Ammon's horn (tissue), 1 donor: ENCODE data around the gene NDUFA12.

Source experiments
- DNase-seq: peaks from one replicate; pipeline ENCODE4 v3.0.0-alpha.2; 2016; ENCODE audit warnings: low spot score

Gene NDUFA12

DNA sequence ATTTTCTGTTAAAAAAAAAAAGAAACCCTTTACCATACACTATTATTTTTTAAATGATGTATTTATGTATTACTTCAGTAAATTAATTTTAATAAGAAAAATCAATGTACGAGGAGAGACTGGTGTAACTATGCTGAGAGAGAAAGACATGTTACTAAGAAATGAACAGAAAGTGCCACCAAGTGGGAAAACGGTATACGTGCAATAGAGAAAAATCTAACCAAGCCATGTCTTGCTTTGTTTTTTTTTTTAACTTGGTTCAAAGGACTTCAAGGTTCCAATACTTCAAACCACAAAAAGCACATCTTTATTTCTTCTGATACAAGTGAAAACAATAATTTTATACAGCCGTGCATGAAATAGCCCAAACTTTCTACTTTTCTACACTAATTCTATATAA lies 22.9 kb downstream of the NDUFA12 start:
- peak; percentile 54 for DNase-seq

DNA sequence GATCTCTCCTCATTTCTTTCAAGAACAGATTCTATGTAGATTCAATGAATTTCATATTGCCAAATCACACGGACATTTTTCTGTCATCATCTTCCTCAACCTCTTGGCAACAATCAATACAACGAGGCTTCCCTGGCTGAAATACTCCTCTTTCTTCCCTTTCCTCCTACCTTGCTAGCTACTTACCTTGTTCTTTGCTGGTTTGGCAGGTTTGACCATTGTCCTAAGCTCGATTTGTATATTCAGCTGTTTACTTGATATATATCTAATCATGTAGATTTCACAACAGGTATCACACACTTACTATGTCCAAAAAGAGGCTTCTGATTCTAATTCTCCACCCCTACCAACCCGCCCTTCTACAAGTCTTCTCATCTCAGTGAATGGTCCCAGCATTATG lies 23.6 kb downstream of the NDUFA12 start:
- DNase-seq, result no peak

DNA sequence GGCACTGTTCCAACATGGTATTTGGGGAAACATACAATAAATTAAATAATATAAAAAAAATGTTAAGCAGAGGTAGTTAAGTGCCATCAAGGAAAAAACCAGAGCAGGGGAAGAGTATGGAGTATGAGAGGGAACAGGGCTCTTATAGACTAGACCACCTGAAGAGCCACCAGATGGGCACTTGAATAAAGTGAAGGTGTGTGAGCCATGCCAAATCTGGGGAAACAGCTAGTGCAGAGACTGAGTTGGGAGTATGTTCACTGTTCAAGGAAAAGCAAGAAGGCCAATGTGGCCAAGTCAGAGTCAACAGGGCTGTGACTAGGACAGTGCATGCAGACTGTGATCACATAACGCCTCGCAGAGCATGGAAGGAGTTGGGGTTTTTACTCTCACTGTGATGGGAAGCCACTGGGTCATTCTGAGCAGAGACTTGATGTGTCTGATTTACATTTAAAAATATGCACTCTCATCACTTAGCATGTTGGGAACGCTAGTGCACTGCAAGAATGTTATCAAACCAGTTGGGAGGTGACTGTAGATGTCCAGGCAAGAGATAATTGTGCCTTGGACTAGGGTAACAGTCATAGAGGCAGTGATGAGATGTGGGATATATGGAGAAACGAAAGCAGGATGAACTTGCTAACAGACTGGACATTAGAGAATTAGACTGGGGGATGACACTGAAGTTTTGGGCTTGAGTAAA lies 25.6 kb downstream of the NDUFA12 start:
- DNase-seq, result no peak

DNA sequence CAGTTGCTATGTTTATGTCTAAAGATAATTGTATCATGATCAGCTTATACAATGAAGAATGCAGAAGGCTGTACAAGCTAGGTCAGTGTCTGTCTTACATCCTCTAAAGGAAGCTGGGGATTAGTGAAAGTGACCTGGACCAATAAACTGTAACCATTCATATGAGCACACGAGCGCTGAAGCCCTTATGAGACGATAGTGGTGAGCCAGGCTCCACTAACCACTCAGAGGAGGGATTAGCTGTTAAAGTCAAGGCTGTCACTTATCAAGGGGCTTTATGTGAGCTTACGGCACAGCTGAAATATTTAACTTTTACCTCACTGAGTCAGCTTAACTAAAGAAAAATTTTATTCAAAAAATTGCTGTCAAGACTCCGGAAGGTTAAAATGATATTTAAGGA lies 30.3 kb downstream of the NDUFA12 start:
- no peak for DNase-seq

DNA sequence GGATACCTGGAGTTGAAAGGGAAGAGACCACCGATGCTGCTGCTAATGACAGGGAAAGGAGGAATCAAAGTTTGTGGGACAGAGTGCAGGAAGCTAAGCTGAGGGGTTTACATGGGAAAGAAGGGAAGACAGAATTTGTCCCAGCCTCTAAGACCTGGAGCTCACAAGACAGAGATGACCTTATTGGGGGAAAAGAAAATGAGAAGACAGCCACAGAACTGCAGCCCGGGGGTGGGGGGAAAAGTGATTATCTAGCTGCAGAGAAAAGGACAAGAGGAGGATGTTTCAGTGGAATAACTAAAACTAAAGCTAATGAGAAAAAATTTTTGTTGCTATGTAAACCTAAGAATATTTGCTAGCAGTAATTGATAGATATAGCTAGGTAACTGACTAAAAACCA lies 30.7 kb downstream of the NDUFA12 start:
- no peak for DNase-seq

DNA sequence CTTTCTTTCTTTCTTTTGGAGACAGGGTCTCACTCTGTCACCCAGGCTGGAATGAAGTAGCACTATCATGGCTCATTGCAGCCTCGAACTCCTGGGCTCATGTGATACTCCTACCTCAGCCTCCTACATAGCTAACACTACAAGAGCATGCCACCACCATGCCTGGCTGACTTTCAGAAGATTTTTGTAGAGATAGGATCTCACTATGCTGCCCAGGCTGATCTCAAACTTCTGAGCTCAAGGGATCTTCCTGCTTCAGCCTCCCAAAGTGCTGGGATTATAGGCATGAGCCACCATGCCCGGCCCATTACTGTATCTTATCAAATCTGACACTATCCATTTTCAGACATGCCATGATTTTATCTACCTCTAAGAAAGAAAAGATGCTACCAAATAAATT lies 31.6 kb downstream of the NDUFA12 start:
- no peak for DNase-seq

DNA sequence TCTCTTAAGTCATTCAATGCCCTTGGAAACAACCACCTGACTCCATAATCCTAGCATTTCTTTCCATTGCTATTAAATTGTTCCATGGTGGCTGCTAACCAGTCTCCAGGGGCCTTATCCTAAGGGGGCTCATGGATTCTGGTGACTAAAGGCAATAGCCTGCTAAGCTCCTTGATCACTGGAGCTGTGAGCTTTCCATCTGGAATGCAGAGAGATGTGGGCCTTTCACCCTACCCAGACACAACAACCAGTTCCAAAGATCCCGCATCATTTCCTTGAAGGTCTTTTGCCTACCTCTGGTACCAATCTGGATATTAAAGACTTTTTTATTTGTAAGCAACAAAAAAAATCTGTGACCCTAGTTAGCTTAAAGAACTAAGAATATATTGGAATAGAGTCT lies 32.9 kb downstream of the NDUFA12 start:
- no peak for DNase-seq

DNA sequence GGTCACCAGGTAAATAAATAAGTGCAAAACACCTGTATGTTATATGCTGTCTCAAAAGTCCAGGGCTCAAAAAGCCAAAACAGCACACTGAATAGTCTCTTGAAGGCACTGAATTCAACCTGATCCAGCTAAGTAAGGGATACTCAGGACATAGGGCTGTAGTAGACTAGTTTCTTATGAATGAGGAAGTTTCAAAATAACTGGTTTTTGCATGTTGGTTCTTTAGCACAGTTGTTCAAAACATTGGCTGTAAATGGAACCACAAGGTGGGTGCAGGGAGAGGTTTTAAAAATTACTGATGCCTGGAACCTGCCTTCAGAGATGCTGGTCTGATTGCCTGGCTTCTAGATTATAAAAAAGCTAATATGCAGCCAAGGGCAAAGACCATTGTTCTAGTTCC lies 34.1 kb downstream of the NDUFA12 start:
- DNase-seq, result no peak

DNA sequence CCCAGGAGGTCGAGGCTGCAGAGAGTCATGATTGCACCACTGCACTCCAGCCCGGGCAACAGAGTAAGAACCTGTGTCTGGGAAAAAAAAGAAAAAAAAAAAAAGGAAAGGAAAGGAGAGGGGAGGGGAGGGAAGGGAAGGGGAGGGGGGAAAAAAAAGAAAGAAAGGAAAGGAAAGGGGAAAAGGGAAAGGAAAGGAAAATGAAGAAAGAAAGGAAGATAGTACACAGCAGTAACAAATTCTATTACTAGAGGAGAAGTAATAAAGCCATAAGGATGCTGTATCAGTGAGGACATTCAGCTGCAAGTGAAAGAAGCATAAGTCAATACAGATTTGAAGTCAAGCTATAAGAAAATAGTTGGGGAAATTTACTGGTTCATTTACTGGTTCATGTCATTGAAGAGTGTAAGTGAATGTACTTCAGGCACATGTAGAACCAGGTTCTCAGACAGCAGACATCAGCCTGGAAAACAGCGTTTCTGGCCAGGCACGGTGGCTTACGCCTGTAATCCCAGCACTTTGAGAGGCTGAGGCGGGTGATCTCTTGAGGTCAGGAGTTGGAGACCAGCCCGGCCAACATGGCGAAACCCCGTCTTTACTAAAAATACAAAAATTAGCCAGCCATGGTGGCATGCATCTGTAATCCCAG lies 37.4 kb downstream of the NDUFA12 start:
- DNase-seq, result no peak

DNA sequence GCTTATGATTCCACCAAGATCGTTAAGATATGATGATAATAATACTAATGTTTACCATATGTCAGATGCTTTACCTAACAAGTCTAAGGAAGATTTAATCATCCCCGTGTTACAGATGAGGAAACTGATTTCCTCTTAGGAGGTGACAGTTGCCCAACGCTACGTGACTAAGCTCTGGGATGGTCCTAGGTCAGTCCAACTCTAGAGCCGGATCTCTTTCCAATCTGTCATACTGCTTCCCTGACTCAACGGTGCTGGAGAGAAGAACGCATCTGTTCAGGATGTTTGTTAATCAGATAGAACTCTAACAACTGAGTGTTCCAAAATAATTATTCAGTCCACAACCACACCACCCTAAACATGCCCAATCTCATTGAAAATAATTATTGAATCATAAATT lies 39.8 kb downstream of the NDUFA12 start:
- DNase-seq, result no peak

DNA sequence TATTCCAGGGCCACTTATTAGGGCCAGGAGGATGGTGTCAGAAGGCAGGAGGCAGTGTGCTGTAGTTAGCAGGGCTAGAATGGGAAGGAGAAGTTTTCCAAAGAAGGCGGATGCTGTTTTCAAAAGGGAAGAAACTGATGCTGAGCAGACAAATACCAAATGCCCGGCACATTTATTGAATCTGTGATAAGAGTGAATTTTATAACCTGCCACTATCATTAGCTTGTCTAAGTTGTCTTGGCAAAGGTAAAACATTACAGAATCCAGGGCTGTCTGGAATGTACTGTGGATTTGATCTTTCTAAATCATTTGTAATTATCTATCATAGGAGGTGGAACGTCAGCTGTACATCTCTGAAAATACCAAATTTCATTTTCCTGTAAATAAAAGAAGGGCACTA lies 40.8 kb downstream of the NDUFA12 start:
- DNase-seq, result no peak

DNA sequence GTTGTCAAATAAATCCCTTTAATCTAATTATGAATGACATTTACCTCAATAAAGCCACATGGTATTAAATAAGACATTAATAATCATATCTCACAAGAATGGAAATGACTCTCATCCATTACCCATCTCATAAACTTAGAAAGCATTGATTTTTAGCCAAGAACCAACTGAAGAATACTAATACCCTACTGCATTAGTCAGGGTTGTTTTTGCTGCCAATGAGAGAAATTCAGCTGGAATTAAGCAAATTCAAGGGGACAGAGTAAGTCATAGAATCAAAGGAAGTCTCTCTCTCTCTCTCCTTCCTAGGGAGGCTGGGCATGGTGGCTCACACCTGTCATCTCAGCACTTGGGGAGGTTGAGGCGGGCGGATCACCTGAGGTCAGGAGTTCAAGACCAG lies 41.6 kb downstream of the NDUFA12 start:
- no peak for DNase-seq

DNA sequence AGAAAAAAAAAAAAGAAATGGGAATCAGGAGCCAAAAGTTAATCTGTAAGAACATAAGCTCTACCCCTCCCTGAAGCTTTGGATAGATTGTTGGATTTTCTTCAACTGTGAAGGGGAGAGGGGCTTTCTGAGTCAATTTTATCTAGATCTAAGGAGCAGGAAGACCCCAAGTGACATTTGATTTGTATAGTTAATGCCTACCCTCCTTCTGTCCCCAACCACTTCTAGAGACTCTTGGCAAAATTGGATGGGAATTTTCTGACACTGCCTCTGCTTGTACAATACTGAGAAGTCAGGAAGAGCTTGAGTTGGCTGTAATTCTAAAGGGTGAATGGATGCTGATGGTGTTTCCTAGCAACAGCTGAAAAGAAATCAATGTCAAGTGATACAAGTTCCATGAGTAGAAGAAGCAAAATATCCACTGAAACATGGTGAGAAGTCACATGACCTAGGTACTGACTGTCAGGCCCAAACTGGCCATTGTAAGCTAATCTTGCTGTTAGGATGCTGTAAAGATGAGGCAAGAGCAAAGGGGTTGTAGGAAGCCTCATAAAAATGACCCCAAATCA lies 42.2 kb downstream of the NDUFA12 start:
- DNase-seq, result no peak

DNA sequence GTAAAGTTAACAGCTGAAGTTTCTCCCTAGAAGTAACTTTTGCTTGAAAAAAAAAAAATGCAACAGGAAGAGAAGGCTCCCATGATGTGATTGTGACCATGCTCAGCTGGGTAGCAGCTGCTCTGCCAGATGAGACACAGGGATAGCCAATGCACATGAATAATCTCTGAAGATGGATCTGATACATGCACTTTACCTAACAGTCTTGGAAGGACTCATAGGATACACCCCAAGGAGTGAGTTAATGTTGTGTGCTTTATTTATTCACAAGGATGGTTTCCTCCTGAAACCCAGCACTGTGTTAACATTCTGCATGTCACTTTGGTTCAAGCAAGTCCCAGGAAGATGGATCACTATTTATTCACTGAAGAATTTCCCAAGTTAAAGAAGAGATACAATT lies 46.5 kb downstream of the NDUFA12 start:
- no peak for DNase-seq

DNA sequence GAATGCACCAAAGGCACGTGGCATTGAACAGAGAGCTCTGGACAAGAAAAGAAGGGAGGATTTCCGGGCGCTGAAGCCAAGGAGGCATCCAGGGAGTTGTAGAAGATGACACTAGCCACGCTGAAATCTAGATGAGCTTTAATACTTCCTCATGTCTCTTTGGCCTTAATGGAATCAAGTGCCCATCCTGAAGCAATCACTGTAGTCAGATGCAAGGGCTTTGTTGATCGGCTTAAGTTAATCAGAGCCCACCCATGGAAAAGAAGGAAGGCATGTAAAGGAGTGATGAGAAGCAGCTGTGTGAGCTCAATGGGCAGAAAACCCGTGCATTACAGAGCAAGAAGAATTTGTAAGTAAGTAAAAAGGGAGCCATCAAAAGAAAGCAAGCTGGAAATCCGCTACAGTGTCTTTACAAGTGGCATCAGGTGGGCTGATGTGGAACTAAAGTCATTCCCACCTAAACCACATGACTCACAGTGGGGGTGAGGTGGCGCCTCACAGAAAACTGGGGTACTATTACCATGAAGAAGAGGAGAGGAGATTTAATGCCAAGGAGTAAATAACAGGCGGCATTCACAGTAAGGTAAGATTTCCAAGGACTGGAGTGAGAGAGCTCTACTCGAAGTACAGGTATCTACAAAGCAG lies 48.4 kb downstream of the NDUFA12 start:
- no peak for DNase-seq

DNA sequence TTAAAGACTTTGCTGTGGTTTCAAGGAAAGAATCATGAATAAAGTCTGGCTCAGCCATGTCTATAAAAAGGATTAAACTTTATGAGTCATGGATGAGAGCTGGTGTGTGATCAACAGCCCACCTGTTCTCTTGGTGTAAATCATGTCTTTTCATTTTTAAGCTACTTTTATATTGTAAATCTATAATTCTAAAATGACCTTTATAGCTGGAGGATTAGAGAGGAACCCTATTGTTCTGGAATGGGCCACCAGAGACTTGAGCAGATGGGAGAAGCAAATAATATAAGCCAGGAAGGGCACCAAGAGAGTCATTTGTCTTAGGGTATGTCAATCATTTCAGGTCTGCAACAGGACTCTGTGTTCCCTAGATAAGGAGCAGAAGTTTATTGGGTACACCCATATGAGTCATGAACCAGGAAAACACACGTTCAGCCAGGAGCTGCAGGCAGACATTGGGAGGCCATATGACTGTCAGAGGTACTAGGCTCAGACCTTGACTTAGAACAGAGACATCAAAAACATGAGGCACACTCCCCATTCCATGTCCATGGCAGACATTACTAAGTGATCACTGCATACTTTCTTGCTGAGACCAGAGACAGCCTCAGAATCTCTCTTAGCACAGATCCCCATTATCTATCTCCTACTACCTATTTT lies 49.3 kb downstream of the NDUFA12 start:
- DNase-seq, result no peak

DNA sequence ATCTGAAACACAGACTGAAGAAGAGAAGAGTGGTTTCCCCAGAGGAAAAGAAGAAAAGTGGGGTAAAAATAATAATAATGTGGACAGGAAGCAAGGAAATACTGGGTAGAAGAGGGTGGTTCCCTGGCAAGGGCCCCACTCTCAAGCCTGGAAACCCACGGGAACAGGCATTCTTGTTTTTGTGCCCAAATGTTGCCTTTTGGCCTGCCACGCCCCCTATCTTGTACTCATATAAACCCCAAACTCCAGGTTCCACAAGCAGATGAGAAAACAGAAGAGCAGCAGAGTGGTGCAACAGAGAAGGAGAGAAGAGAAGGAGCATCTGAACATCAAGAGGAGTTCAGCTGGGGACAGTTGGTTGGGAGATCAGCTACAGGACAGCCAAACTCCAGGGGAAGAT lies 51.2 kb downstream of the NDUFA12 start:
- DNase-seq, result no peak

DNA sequence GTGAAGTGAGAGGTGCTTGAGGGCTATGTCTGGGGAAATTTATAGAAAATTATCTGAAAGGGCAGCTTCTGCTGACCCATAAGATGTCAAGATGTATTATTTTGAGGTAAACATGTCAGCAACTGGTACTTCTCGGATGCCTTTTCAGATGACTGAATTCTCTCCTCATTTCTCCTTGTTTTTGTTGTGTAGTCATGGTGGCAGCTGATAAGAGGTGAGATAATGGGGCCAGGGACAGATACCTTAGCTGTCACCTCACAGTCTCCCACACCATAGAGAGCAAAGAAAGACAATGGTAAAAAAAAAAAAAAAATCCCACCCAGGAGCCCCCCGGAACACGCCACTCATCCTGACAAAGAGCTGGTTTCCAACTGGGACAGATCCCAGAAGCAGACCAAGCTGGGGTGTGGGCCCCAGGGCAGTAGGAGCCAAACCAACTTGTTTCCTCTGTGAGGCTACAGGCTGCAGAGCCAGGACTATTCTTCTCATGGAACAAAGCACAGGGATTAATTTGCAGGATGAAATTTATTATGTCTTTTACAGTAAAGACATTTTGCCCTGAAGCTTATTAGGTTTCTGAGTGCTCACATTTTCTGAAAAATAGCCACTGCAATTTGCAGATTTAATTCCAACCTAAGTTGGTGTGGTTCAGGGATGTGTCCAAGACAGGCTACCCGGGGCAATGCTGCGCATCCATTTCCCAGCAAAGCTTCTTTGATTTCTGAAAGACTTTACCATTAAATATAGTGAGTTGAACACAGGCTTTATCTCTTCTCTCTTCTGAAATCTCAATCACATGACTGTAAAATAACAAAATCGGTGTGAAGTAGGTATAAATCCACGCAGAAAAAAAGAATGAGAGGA lies 52.2 kb downstream of the NDUFA12 start:
- DNase-seq, result no peak

DNA sequence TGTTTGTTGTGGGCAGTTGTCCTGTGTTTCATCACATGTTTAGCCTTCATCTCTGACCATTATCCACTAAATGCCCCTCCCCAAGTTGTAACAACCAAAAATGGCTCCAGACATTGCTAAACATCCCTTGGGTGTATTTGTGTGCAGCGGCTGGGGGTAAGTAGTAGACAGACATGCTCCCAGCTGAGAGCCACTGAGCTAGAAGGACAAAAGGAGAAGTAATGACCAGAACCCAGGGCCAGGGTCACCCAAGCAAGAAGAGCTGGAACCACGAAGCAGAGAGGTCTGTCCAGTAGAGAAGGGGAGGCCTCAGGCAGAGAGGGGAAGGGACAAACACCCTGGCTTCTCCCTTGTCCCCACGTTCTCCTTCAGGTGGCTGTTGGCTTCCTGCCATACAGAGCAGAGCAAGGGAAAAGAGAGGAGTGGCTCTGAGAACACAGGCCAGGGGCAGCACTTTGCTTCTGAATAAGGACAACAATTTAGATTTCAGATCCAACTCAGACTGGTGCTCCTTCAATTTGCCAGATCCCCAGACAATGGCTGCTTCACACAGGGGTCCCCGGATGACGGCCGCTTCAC lies 55.2 kb downstream of the NDUFA12 start:
- no peak for DNase-seq

DNA sequence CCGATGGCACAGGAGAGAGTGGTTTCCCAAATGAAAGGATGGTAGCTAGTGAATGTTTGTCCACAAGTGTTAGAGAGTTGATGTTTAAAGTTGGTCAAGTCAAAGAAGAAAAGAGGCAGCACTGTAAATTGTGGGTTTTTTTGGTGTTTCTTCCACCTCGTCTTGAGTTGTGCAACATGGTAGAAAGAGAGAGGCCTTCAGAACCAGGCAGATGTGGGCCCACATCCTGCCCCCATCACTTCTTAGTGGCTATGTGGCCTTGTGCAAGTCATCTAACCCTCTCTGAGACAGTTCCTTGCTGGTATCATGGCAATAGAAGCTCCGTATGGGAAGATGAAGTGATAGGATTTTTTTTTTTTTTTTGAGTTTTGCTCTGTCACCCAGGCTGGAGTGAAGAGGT lies 60.8 kb downstream of the NDUFA12 start:
- no peak for DNase-seq

DNA sequence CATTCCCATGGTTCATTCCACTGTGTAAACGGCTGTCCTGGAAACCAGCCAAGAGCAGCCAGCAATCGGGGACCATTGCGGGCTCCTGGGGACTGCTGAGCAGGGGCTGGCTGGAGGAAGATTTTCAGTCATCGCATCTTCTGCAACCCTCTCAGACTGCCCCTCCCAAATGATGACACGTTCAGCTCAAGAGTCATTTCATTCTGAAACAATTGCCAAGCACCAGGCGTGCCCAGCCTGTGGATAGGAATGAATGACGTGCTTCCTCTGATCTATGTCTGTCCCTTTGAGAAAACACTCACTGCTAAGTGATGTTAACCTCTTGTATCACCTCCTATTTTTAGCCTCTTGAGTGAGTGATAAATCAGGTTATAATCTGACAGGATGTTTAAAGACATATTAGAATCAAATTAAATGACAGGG lies 62.0 kb downstream of the NDUFA12 start:
- DNase-seq, result peak; percentile 25
